ENCODE data around the gene GLB1L2. TPM values are rescaled to one million over a fixed set of nuclear protein-coding genes. Genes with fewer than 3 reads are reported as not detected.
"Not testable (repeated sequence)": the region's sequence is repeated elsewhere in the genome, so short reads cannot be mapped to it uniquely, and the experiment has no call there.

GLB1L2 gene
- total RNA-seq, 2 donors from 2014 or later: 9.9 to 12.5 TPM

DNA sequence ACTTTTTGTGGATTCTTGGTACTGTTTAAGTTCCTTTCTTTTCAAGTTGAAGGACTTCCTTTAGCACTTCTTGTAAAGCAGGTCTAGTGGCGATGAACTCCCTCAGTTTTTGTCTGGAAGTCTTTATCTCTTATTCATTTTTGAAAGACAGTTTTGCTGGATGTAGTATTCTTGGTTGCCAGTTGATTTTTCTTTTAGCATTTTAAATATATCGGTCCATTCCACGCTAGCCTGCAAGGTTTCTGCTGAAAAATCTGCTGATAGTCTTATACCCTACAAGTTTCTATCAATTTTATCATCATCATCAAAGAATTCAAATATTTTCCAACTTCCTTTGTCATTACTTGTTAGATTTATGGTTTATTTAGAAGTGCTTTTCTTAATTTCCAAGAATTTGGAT is 14.7 kb upstream of the GLB1L2 start:
- H3K36me3 ChIP-seq (ENCODE audit: control insufficient read depth, insufficient read depth, low read length): no peaks in the 10 kb centered on the region
- H3K4me3 Mint-ChIP-seq: no peak overlapping the region
- H3K27me3 Mint-ChIP-seq (ENCODE audit: insufficient read depth): no peaks in the 10 kb centered on the region
- peaks cover 19% of the 10 kb centered on the region for H3K9me3 ChIP-seq (ENCODE audit: control insufficient read depth, low read length)
- H3K9ac ChIP-seq (ENCODE audit: extremely low read depth, low read length, poor library complexity, severe bottlenecking): no peak overlapping the region
- no peak overlapping the region for H3K27ac ChIP-seq (ENCODE audit: low read depth, low read length)
- H3K27me3 ChIP-seq (ENCODE audit: control insufficient read depth, insufficient read depth, low read length, poor library complexity, severe bottlenecking): no peaks in the 10 kb centered on the region
- peaks cover 15% of the 10 kb centered on the region for H3K36me3 Mint-ChIP-seq (ENCODE audit: low read depth)
- H3K4me1 ChIP-seq (ENCODE audit: control insufficient read depth, insufficient read depth, low read length): no peaks in the 10 kb centered on the region
- TF ChIP-seq, protein P1, sequence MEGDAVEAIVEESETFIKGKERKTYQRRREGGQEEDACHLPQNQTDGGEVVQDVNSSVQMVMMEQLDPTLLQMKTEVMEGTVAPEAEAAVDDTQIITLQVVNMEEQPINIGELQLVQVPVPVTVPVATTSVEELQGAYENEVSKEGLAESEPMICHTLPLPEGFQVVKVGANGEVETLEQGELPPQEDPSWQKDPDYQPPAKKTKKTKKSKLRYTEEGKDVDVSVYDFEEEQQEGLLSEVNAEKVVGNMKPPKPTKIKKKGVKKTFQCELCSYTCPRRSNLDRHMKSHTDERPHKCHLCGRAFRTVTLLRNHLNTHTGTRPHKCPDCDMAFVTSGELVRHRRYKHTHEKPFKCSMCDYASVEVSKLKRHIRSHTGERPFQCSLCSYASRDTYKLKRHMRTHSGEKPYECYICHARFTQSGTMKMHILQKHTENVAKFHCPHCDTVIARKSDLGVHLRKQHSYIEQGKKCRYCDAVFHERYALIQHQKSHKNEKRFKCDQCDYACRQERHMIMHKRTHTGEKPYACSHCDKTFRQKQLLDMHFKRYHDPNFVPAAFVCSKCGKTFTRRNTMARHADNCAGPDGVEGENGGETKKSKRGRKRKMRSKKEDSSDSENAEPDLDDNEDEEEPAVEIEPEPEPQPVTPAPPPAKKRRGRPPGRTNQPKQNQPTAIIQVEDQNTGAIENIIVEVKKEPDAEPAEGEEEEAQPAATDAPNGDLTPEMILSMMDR (conservative IDR thresholded peaks at IDR 0.05): no peak
- no peak overlapping the region for H3K4me3 ChIP-seq (ENCODE audit: low read length)
- no peaks in the 10 kb centered on the region for H3K9me3 Mint-ChIP-seq
- no peak for DNase-seq
- H3K27ac Mint-ChIP-seq: no peak overlapping the region
- WGBS, 2 experiments (ENCODE audit: insufficient coverage in 1 of 2, insufficient read length in 1 of 2): 75 to 92% methylated on average over 1 to 3 of the region's 3 CpGs
- no peaks in the 10 kb centered on the region for H3K4me1 Mint-ChIP-seq

DNA sequence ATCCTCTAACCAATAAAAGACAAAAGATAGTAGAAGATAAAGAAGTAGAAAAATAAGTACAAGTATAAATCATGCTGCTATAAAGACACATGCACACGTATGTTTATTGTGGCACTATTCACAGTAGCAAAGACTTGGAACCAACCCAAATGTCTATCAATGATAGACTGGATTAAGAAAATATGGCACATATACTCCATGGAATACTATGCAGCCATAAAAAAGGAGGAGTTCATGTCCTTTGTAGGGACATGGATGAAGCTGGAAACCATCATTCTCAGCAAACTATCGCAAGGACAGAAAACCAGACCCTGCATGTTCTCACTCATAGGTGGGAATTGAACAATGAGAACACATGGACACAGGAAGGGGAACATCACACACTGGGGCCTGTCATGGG is 10.4 kb upstream of the GLB1L2 start:
- H3K36me3 Mint-ChIP-seq (ENCODE audit: low read depth): peaks cover 15% of the 10 kb centered on the region
- not testable (repeated sequence) for H3K4me3 ChIP-seq (ENCODE audit: low read length); H3K9me3 Mint-ChIP-seq; H3K27me3 Mint-ChIP-seq (ENCODE audit: insufficient read depth); H3K4me3 Mint-ChIP-seq; H3K27ac ChIP-seq (ENCODE audit: low read depth, low read length); H3K4me1 ChIP-seq (ENCODE audit: control insufficient read depth, insufficient read depth, low read length); H3K36me3 ChIP-seq (ENCODE audit: control insufficient read depth, insufficient read depth, low read length); H3K9ac ChIP-seq (ENCODE audit: extremely low read depth, low read length, poor library complexity, severe bottlenecking); DNase-seq; H3K27me3 ChIP-seq (ENCODE audit: control insufficient read depth, insufficient read depth, low read length, poor library complexity, severe bottlenecking); H3K4me1 Mint-ChIP-seq; H3K27ac Mint-ChIP-seq
- 100% methylated on average over 1 of the region's 2 CpGs; no CpG with 5 or more reads in 1 of the 2 experiments for WGBS, 2 experiments (ENCODE audit: insufficient coverage in 1 of 2, insufficient read length in 1 of 2)
- H3K9me3 ChIP-seq (ENCODE audit: control insufficient read depth, low read length): peaks cover 19% of the 10 kb centered on the region

DNA sequence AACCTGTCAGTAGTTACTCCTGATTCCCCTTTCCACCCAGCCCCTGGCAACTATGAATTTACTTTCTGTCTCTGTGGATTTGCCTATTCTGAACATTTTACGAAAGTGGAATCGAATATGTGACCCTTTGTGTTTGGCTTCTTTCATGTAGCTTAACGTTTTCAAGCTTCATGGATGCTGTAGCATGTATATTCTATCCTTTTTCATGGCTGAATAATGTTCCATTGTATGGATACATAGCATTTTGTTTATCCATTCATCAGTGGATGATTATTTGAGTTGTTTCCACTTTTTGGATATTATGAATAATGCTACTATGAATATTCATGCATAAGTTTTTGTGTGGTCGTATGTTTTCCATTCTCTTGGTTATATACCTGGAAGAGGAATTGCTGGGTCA is 9.2 kb upstream of the GLB1L2 start:
- no peak overlapping the region for H3K4me3 Mint-ChIP-seq
- H3K36me3 Mint-ChIP-seq (ENCODE audit: low read depth): peaks cover 15% of the 10 kb centered on the region
- DNase-seq: no peak
- H3K9me3 Mint-ChIP-seq: peaks cover 3% of the 10 kb centered on the region
- no peak overlapping the region for H3K4me3 ChIP-seq (ENCODE audit: low read length)
- no peaks in the 10 kb centered on the region for H3K27me3 ChIP-seq (ENCODE audit: control insufficient read depth, insufficient read depth, low read length, poor library complexity, severe bottlenecking)
- no peak overlapping the region for H3K9ac ChIP-seq (ENCODE audit: extremely low read depth, low read length, poor library complexity, severe bottlenecking)
- no peak overlapping the region for H3K27ac Mint-ChIP-seq
- H3K36me3 ChIP-seq (ENCODE audit: control insufficient read depth, insufficient read depth, low read length): no peaks in the 10 kb centered on the region
- H3K4me1 Mint-ChIP-seq: no peaks in the 10 kb centered on the region
- no peak overlapping the region for H3K27ac ChIP-seq (ENCODE audit: low read depth, low read length)
- H3K27me3 Mint-ChIP-seq (ENCODE audit: insufficient read depth): no peaks in the 10 kb centered on the region
- 81 to 91% methylated on average over 4 of the region's 4 CpGs for WGBS, 2 experiments (ENCODE audit: insufficient coverage in 1 of 2, insufficient read length in 1 of 2)
- no peaks in the 10 kb centered on the region for H3K4me1 ChIP-seq (ENCODE audit: control insufficient read depth, insufficient read depth, low read length)
- TF ChIP-seq, protein P1 (conservative IDR thresholded peaks at IDR 0.05): no peak
- peaks cover 10% of the 10 kb centered on the region for H3K9me3 ChIP-seq (ENCODE audit: control insufficient read depth, low read length)

DNA sequence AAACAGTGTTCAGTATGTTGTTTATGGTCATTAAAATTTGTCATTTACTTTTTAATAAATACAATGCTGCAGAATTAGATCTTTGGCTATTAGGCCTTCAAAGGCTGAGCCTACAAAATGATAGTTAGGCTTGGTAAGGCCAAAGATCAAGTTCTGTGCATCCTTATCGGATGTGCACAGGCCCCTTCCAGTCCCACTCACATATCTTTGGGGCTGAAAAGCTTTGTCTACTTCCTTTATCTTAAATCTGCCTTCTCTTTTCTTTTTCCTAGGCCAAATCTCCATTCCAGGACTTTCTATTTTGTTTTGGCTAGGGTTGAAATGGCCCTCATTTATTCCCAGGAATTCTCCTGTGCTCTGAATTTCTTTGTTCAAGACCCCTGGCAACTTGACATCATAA is 3.4 kb upstream of the GLB1L2 start:
- H3K9me3 Mint-ChIP-seq: no peaks in the 10 kb centered on the region

More for the DNA sequence above, 3.4 kb upstream of the GLB1L2 start:
- Histone ChIP-seq H3K4me1 (ENCODE audit: control insufficient read depth, insufficient read depth, low read length) (peaks cover 3% of the 10 kb centered on the region), H3K9ac (ENCODE audit: extremely low read depth, low read length, poor library complexity, severe bottlenecking) (no peak overlapping the region), H3K9me3 (ENCODE audit: control insufficient read depth, low read length) (no peaks in the 10 kb centered on the region), H3K27ac (ENCODE audit: low read depth, low read length) (no peak overlapping the region), H3K36me3 (ENCODE audit: control insufficient read depth, insufficient read depth, low read length) (no peaks in the 10 kb centered on the region), H3K4me3 (ENCODE audit: low read length) (no peak overlapping the region), H3K27me3 (ENCODE audit: control insufficient read depth, insufficient read depth, low read length, poor library complexity, severe bottlenecking) (peaks cover 31% of the 10 kb centered on the region)
- Mint-ChIP-seq H3K36me3 (ENCODE audit: low read depth) (no peaks in the 10 kb centered on the region), H3K4me1 (peaks cover 10% of the 10 kb centered on the region), H3K4me3 (no peak overlapping the region), H3K27me3 (ENCODE audit: insufficient read depth) (peaks cover 35% of the 10 kb centered on the region), H3K27ac (no peak overlapping the region)
- TF ChIP-seq, protein P1 (conservative IDR thresholded peaks at IDR 0.05): no peak
- WGBS, 2 experiments (ENCODE audit: insufficient coverage in 1 of 2, insufficient read length in 1 of 2): 97% methylated on average over 1 of the region's 1 CpG; no CpG with 5 or more reads in 1 of the 2 experiments
- no peak for DNase-seq
